IPS-18a (cell line): ENCODE results near the gene NQO2.
"Not testable (repeated sequence)": the region's sequence is repeated elsewhere in the genome, so short reads cannot be mapped to it uniquely, and the experiment has no call there.

Experiments
- H3K27ac ChIP-seq: one replicate; pipeline ENCODE4 v1.5.1; 2013; ENCODE audit warnings: low read length
- H3K27me3 ChIP-seq: one replicate; pipeline ENCODE4 v1.6.1; 2013; ENCODE audit warnings: mild to moderate bottlenecking, low read length; ENCODE audit not compliant: control insufficient read depth, insufficient read depth
- H3K36me3 ChIP-seq: one replicate; pipeline ENCODE4 v1.6.1; 2013; ENCODE audit warnings: low read depth, low read length; ENCODE audit not compliant: control insufficient read depth
- H3K4me1 ChIP-seq: one replicate; pipeline ENCODE4 v1.6.1; 2013; ENCODE audit warnings: low read depth, low read length; ENCODE audit not compliant: control insufficient read depth
- H3K4me3 ChIP-seq: one replicate; pipeline ENCODE4 v1.5.1; 2013; ENCODE audit warnings: low read length
- H3K9ac ChIP-seq: one replicate; pipeline ENCODE4 v1.6.1; 2013; ENCODE audit warnings: mild to moderate bottlenecking, low read length, moderate library complexity
- H3K9me3 ChIP-seq: one replicate; pipeline ENCODE4 v1.6.1; 2013; ENCODE audit warnings: low read depth, low read length; ENCODE audit not compliant: control insufficient read depth

The NQO2 gene

DNA sequence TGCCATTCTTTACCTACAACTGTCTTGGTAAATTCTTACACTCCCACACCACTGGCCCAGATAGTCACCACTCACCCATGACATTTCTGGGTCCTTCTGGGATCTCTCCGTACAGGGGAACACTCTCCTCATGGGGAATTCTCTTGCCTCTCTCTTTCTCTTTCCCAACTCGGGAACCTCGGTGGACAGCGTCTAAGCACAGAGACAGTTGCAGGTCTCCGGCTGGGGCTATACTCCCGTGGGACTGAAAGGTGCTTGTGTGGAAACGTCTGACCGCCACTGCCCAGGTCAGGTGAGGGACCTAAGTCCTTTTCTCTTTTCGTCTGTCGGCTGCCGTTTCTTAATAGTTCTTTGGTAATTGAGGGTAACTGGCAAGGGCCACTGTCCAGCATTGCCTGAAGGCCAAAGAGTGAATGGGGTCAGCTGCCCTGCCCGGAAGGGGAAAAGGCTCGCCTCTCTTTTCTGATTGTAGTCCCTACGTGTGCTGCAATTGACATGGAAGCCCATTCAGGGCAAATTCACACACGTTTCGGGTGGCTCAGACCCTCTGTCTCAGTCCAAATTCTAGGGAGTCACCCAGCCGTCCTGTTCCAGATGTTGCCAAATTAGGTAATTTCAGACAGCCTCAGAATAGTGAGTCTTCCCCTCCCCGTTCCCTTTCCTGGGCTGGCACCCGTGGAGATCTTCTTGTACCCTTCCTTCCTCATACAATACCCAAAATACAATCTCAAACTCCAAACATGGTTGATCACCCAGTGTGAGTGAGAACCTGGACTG, 37.4 kb downstream of the NQO2 start:
- Histone ChIP-seq H3K9me3 (no peaks in the 10 kb centered on the region), H3K36me3 (no peaks in the 10 kb centered on the region), H3K4me3 (no peak overlapping the region), H3K27ac (no peak overlapping the region), H3K4me1 (peaks cover 5% of the 10 kb centered on the region), H3K27me3 (no peaks in the 10 kb centered on the region), H3K9ac (no peak overlapping the region)

DNA sequence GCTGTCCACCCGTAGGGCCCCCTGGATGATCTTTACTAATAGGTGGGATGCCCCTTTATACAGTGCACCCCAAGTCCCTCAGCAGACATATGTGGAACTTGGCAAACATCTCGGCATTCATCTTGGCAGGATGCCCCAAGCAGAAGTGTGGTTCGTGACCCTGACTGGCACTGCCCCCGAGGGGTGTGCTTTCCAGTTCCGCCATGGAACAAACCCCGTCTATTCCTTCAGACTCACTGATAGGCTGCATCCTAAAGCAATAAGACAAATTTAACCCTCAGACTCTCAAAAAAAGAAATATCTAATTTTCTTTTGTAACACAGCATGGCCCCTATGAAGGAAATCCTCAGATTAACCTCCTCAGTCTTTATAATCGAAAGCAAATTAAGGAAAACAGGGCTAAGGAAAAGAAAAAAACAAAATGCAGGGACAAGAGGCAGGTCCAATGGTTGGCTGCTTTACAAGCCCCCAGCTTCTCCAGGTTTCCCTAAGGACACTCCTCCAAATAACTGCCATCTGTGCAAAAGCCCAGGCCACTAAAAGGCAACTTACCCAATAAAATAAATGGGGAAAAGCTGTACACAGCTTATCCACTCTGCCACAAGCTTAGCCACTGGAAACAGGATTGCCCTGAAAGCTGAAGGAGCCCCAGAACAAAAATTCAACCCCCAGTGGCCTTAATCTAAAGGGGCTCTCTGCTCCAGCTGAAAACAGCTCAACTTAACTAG, 38.1 kb downstream of the NQO2 start:
- Histone ChIP-seq H3K27ac (no peak overlapping the region), H3K4me1 (peaks cover 5% of the 10 kb centered on the region), H3K36me3 (no peaks in the 10 kb centered on the region), H3K9me3 (no peaks in the 10 kb centered on the region), H3K4me3 (no peak overlapping the region), H3K9ac (no peak overlapping the region), H3K27me3 (no peaks in the 10 kb centered on the region)

DNA sequence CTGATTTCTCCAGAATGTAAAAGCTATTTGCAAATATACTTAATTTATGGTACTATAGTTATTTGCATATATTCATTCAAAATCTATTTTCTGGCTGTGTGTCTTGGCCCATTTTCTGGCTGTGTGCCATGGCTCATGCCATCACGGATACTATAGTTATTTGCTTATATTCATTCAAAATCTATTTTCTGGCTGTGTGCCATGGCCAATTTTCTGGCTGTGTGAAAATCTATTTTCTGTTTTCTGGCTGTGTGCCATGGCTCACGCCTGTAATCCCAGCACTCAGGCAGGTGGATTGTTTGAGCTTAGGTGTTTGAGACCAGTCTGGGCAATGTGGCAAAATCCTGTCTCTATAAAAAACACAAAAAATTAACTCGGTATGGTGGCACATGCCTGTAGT, 39.7 kb downstream of the NQO2 start:
- Histone ChIP-seq H3K4me1 (peaks cover 5% of the 10 kb centered on the region), H3K36me3 (no peaks in the 10 kb centered on the region), H3K9me3 (no peaks in the 10 kb centered on the region), H3K27ac (no peak overlapping the region), H3K4me3 (no peak overlapping the region), H3K9ac (no peak overlapping the region), H3K27me3 (no peaks in the 10 kb centered on the region)

DNA sequence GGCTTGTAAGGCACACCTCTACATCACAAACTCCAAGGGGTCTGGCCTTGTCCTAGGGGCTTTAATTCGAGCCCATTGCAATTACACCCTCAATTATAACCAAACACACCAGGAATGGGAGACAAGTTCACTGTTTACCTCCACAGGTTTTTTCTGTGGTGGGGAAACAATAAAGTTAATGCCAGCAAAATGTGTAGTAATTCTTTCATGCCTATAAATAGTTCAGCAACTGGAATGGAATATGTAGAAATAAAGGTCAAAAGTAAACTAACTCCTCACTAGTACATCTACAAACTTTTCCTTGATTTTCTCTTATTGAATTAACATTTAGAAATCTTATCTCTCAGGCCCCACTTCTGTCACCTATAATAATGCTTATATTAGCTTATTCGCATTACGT, 41.5 kb downstream of the NQO2 start:
- H3K9me3 ChIP-seq, result no peaks in the 10 kb centered on the region
- H3K4me1 ChIP-seq, result peaks cover 5% of the 10 kb centered on the region
- no peak overlapping the region for H3K9ac ChIP-seq
- H3K27ac ChIP-seq, result no peak overlapping the region
- H3K36me3 ChIP-seq, result no peaks in the 10 kb centered on the region
- no peaks in the 10 kb centered on the region for H3K27me3 ChIP-seq
- no peak overlapping the region for H3K4me3 ChIP-seq

DNA sequence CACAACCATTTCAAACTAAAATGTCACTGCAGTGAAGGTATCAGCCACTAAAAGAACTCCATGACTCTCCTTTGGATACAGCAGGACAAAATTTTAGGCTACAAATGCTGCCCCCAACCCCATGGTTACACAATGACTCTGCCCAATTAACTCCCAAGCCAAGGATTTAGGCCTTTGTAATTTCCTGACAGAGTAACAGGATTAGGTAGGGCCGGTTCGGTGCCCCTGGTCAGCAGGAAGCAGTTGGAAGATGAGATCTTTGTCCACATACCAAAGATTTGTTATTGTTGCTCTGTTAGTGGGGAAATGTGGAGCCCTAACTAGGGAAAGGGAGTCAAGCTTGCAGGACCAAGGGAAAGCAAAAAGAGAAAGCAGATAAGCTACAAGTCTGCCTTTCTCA, 41.9 kb downstream of the NQO2 start:
- Histone ChIP-seq H3K4me1 (peaks cover 5% of the 10 kb centered on the region), H3K27ac (no peak overlapping the region), H3K36me3 (no peaks in the 10 kb centered on the region), H3K4me3 (no peak overlapping the region), H3K27me3 (no peaks in the 10 kb centered on the region), H3K9me3 (no peaks in the 10 kb centered on the region), H3K9ac (no peak overlapping the region)

DNA sequence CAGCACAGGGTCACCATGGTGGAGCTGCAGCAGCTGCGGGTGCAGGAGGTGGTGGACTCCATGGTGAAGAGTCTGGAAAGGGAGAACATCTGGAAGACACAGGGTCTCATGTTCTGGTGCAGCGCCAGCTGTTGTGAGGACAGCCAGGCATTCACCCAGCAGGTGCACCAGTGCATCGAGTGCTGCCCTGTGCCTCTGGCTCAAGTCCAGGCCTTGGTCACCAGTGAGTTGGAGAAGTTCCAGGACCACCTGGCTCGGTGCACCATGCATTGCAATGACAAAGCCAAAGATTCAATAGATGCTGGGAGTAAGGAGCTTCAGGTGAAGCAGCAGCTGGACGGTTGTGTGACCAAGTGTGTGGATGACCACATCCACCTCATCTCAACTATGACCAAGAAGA, 45.7 kb downstream of the NQO2 start:
- no peak overlapping the region for H3K27ac ChIP-seq
- no peak overlapping the region for H3K4me3 ChIP-seq
- no peaks in the 10 kb centered on the region for H3K27me3 ChIP-seq
- no peaks in the 10 kb centered on the region for H3K9me3 ChIP-seq
- no peak overlapping the region for H3K9ac ChIP-seq
- H3K36me3 ChIP-seq, result no peaks in the 10 kb centered on the region
- H3K4me1 ChIP-seq, result peaks cover 5% of the 10 kb centered on the region

GRCh38 chr6:3045777-3046176, 46.1 kb downstream of the NQO2 start:
- Histone ChIP-seq H3K36me3 (no peaks in the 10 kb centered on the region), H3K9me3 (no peaks in the 10 kb centered on the region), H3K9ac (no peak overlapping the region), H3K4me1 (peaks cover 5% of the 10 kb centered on the region), H3K27me3 (no peaks in the 10 kb centered on the region), H3K4me3 (no peak overlapping the region), H3K27ac (no peak overlapping the region)

- Histone ChIP-seq H3K4me3 (no peak overlapping the region), H3K9me3 (no peaks in the 10 kb centered on the region), H3K4me1 (peaks cover 5% of the 10 kb centered on the region), H3K27ac (no peak overlapping the region), H3K36me3 (no peaks in the 10 kb centered on the region), H3K27me3 (no peaks in the 10 kb centered on the region), H3K9ac (no peak overlapping the region)
These were observed 46.6 kb downstream of the NQO2 start for GRCh38 chr6:3046295-3046694.

GRCh38 chr6:3048009-3048408, 48.3 kb downstream of the NQO2 start:
- not testable (repeated sequence) for H3K27ac ChIP-seq, H3K9ac ChIP-seq, H3K9me3 ChIP-seq, H3K27me3 ChIP-seq, H3K4me3 ChIP-seq, H3K36me3 ChIP-seq, H3K4me1 ChIP-seq

GRCh38 chr6:3052481-3053230, 53.0 kb downstream of the NQO2 start:
- Histone ChIP-seq H3K27ac (no peak overlapping the region), H3K4me3 (peak overlapping the region; percentile 61), H3K9ac (no peak overlapping the region), H3K4me1 (peaks cover 16% of the 10 kb centered on the region), H3K27me3 (peaks cover 5% of the 10 kb centered on the region), H3K9me3 (no peaks in the 10 kb centered on the region), H3K36me3 (no peaks in the 10 kb centered on the region)

- no peak overlapping the region for H3K27ac ChIP-seq
- H3K36me3 ChIP-seq, result no peaks in the 10 kb centered on the region
- H3K4me3 ChIP-seq, result peak overlapping the region; percentile 61
- H3K9ac ChIP-seq, result peak overlapping the region; percentile 7
- H3K27me3 ChIP-seq, result peaks cover 5% of the 10 kb centered on the region
- peaks cover 16% of the 10 kb centered on the region for H3K4me1 ChIP-seq
- no peaks in the 10 kb centered on the region for H3K9me3 ChIP-seq
These were observed 53.5 kb downstream of the NQO2 start for GRCh38 chr6:3053231-3053508.
